Psoas muscle (tissue), 8 donors: ENCODE measurements around the gene LAMA5. TPM values are rescaled to one million over a fixed set of nuclear protein-coding genes. Genes with fewer than 3 reads are reported as not detected.
A peak's percentile ranks its signal among the peaks of the same experiment; 100 is the strongest.

Experiments
- ATAC-seq, 4 donors: fragments of 200-7000 bp; cut with Tn5 transposase; one replicate each; pipeline ENCODE4 v1.9.1; 2020; ENCODE audit warnings: moderate library complexity in 3 of 4, mild to moderate bottlenecking in 2 of 4
- DNase-seq, 2 donors: peaks; one replicate each; pipeline ENCODE4 v3.0.0-alpha.2; 2020
- H3K27ac ChIP-seq: fragments of 200-600 bp; one replicate; pipeline ENCODE4 v1.8.0; 2022
- H3K27me3 ChIP-seq, 3 donors: fragments of 200-600 bp in 1 of 3; one replicate each; pipeline versions ENCODE4 v1.6.1 to v1.8.0; 2013 to 2022; ENCODE audit warnings: low read length in 2 of 3, mild to moderate bottlenecking in 2 of 3, moderate library complexity in 1 of 3; ENCODE audit not compliant: insufficient read depth in 3 of 3
- H3K36me3 ChIP-seq, 2 donors: fragments of 200-600 bp in 1 of 2; one replicate each; pipeline versions ENCODE4 v1.6.1 to v1.8.0; 2013 to 2022; ENCODE audit warnings: low read depth in 1 of 2, mild to moderate bottlenecking in 1 of 2, moderate library complexity in 1 of 2; ENCODE audit not compliant: insufficient read depth in 1 of 2
- H3K4me1 ChIP-seq: fragments of 200-600 bp; one replicate; pipeline ENCODE4 v1.8.0; 2022
- H3K4me3 ChIP-seq: fragments of 200-600 bp; one replicate; pipeline ENCODE4 v1.8.0; 2022; ENCODE audit warnings: mild to moderate bottlenecking
- H3K9me3 ChIP-seq: fragments of 200-600 bp; one replicate; pipeline ENCODE4 v1.8.0; 2022
- CTCF ChIP-seq: fragments of 200-600 bp; IDR thresholded peaks from one replicate; pipeline ENCODE4 v1.8.0; 2022; ENCODE audit warnings: antibody characterized with exemption
- WGBS, 3 donors: extraction: QIAGEN DNeasy Blood & Tissue Kit; methylation state at CpG; one replicate each; pipeline versions ENCODE4 v1.1.6 to v1.1.7; 2013; 5-methylcytosine and 5-hydroxymethylcytosine counted together
- intact Hi-C, 2 donors: fragments of 100-400 bp; cut with DNase I; formaldehyde crosslinking; loops; one replicate each; pipeline versions ENCODE4 v1.11.0 to v1.14.2; 2022
- polyA plus RNA-seq, 3 donors: library from polyadenylated mRNA; stranded (reverse); fragments of 200-250 nt; gene quantifications; one replicate each; pipeline ENCODE4 v1.2.3, GENCODE V29; 2013
- total RNA-seq, 4 donors: library from RNA; stranded (reverse); fragmentation: NEBNext Ultra II Directional in 2 of 4; extraction: Animal tissue kit (Norgen Biotek cat#: 25700) in 2 of 4; gene quantifications; one replicate each; pipeline versions ENCODE4 v1.2.1 to v1.2.4, GENCODE V29; 2021 to 2023
- donor health status: healthy with polysubstance abuse.
- donor health status: DM: no; HTN: no; CAD: no; lungs with moderate emphysema.
- donor health status: Bipolar disorder and iron deficiency.
- donor health status: healthy.
- donor health status: DM: yes; HTN: yes; CAD: no.
- donor health status: DM: no; HTN: no; CAD: no.
- donor health status: DM: no; HTN: no; CAD: no.
- donor health status: DM: yes; HTN: yes; CAD: no.

LAMA5 gene
- total and polyA plus RNA-seq, 7 donors = 14.4 to 74.6 (median 34.2) TPM

- H3K36me3 ChIP-seq = peaks cover 5 to 95% of the 10 kb centered on the region in 2 donors
- no peaks in the 10 kb centered on the region for H3K9me3 ChIP-seq
- H3K27me3 ChIP-seq = no peaks in the 10 kb centered on the region
- intact Hi-C loops = no loop called here
- no peak for TF ChIP-seq CTCF
- H3K4me3 ChIP-seq = no peak overlapping the region
- 63 to 74% (median 69%) methylated on average over 23 of the region's 23 CpGs for WGBS, 3 donors
- H3K27ac ChIP-seq = peak overlapping the region; percentile 42
- no peak for DNase-seq
- no peak for ATAC-seq
- peaks cover 17% of the 10 kb centered on the region for H3K4me1 ChIP-seq
These were observed 81.4 kb downstream of the LAMA5 start for GRCh38 chr20:62285722-62286121.

- intact Hi-C loops = no loop called here
- DNase-seq = no peak
- H3K27ac ChIP-seq = peak overlapping the region; percentile 42
These were observed 82.0 kb downstream of the LAMA5 start for GRCh38 chr20:62285151-62285550.

GRCh38 chr20:62284448-62284847 is 82.7 kb downstream of the LAMA5 start:
- H3K4me3 ChIP-seq = no peak overlapping the region
- WGBS, 3 donors = 89 to 93% (median 91%) methylated on average over 6 of the region's 6 CpGs
- ATAC-seq = no peak
- no peak overlapping the region for H3K27ac ChIP-seq
- no peak for DNase-seq
- H3K27me3 ChIP-seq = no peaks in the 10 kb centered on the region
- peaks cover 17% of the 10 kb centered on the region for H3K4me1 ChIP-seq
- peaks cover 5 to 95% of the 10 kb centered on the region in 2 donors for H3K36me3 ChIP-seq
- H3K9me3 ChIP-seq = no peaks in the 10 kb centered on the region
- no peak for TF ChIP-seq CTCF
- intact Hi-C loops = no loop called here

More at GRCh38 chr20:62285151-62285550, 82.0 kb downstream of the LAMA5 start:
- no peak for ATAC-seq
- WGBS, 3 donors = 76 to 84% (median 80%) methylated on average over 6 of the region's 6 CpGs
- no peaks in the 10 kb centered on the region for H3K27me3 ChIP-seq
- H3K4me1 ChIP-seq = peaks cover 17% of the 10 kb centered on the region
- TF ChIP-seq CTCF = no peak
- peaks cover 5 to 95% of the 10 kb centered on the region in 2 donors for H3K36me3 ChIP-seq
- H3K9me3 ChIP-seq = no peaks in the 10 kb centered on the region
- no peak overlapping the region for H3K4me3 ChIP-seq

- TF ChIP-seq CTCF = no peak
- no peaks in the 10 kb centered on the region for H3K9me3 ChIP-seq
- intact Hi-C loops = no loop called here
- peaks cover 17% of the 10 kb centered on the region for H3K4me1 ChIP-seq
- 19 to 28% (median 22%) methylated on average over 16 of the region's 16 CpGs for WGBS, 3 donors
- no peak overlapping the region for H3K4me3 ChIP-seq
- H3K27ac ChIP-seq = peak overlapping the region; percentile 84
- no peaks in the 10 kb centered on the region for H3K27me3 ChIP-seq
- ATAC-seq (peak; percentile 79 to 91 (median 88)), DNase-seq (peak; percentile 78 to 88)
- H3K36me3 ChIP-seq = peaks cover 2 to 91% of the 10 kb centered on the region in 2 donors
These were observed 84.1 kb downstream of the LAMA5 start for GRCh38 chr20:62282877-62283503.

GRCh38 chr20:62282103-62282502 is 85.0 kb downstream of the LAMA5 start:
- no peak for ATAC-seq
- no peak for TF ChIP-seq CTCF
- Histone ChIP-seq H3K4me3 (no peak overlapping the region), H3K4me1 (peaks cover 25% of the 10 kb centered on the region), H3K27ac (peak overlapping the region; percentile 84), H3K36me3 (peaks cover 2 to 83% of the 10 kb centered on the region in 2 donors), H3K9me3 (no peaks in the 10 kb centered on the region), H3K27me3 (no peaks in the 10 kb centered on the region)
- 94 to 96% (median 95%) methylated on average over 7 of the region's 7 CpGs for WGBS, 3 donors
- intact Hi-C loops = no loop called here
- DNase-seq = no peak
